AG04450 (cell line): Measurements from ENCODE around the gene WWC2. TPM values are rescaled to one million over a fixed set of nuclear protein-coding genes. Genes with fewer than 3 reads are reported as not detected.

Experiments
- CTCF ChIA-PET: fragments of 300-600, 350-600 bp; formaldehyde crosslinking; extraction: SDS; loops from one replicate; lab custom pipeline; 2022; ENCODE audit warnings: antibody characterized with exemption, inconsistent platforms; lab: Charles Lee
- POLR2A ChIA-PET: fragments of 350-600 bp; formaldehyde crosslinking; extraction: SDS; loops from one replicate; lab custom pipeline; 2021; ENCODE audit warnings: antibody characterized with exemption, inconsistent platforms; lab: Yijun Ruan, JAX
- DNase-seq: peaks from one replicate; pipeline ENCODE4 v3.0.0-alpha.2; 2011; ENCODE audit warnings: low read depth, low spot score
- H3K27ac ChIP-seq: one replicate; pipeline ENCODE4 v1.5.1; 2012; ENCODE audit warnings: low read depth, low read length, control low read depth
- H3K27me3 ChIP-seq: one replicate; pipeline ENCODE4 v1.6.0; 2012; ENCODE audit warnings: low read length; ENCODE audit not compliant: control insufficient read depth, insufficient read depth
- H3K4me3 ChIP-seq: 2 replicates; pipeline ENCODE4 v1.5.1; 2011; ENCODE audit warnings: mild to moderate bottlenecking, low read depth, low read length, control low read depth
- H3K9me3 ChIP-seq: 2 replicates; pipeline ENCODE4 v1.5.1; 2012; ENCODE audit warnings: low read length; ENCODE audit not compliant: control insufficient read depth, insufficient read depth
- CTCF ChIP-seq: IDR thresholded peaks from 2 replicates; pipeline ENCODE4 v1.5.1; 2011; ENCODE audit warnings: low read depth, low read length, control low read depth, inconsistent platforms
- polyA plus RNA-seq: library from polyadenylated mRNA; depleted of rRNA; stranded (reverse); fragments of >200 nt; gene quantifications from 2 replicates; pipeline ENCODE4 v1.2.3, GENCODE V29; 2011

WWC2 gene
- polyA plus RNA-seq, 1 experiment = 43.6 TPM

DNA sequence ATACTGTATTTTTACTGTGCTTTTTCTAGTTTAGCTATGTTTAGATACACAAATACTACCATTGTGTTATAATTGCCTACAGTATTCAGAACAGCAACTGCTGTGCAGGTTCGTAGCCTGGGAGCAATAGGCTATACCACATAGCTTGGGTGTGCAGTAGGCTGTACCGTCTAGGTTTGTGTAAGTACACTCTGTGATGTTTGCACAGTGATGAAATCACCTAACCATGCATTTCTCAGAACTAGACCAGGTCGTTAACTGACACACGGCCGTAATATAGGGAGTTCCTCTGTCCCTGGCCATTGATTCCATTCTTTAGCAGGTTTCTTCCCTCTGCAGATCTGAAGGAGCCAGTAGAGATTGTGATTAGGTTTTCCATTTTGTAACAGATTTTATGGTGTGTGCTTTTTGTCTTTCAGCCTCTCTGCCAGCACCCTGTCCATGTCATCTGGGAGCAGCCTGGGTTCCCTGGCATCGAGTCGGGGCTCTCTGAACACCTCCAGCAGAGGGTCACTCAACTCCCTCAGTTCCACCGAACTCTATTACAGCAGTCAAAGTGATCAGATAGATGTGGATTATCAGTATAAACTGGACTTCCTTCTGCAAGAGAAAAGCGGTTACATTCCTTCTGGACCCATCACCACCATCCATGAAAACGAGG is 161.6 kb downstream of the WWC2 start:
- H3K27ac ChIP-seq = no peak overlapping the region
- no peaks in the 10 kb centered on the region for H3K27me3 ChIP-seq
- POLR2A ChIA-PET = no interaction called here
- no peak for TF ChIP-seq CTCF
- no peak overlapping the region for H3K4me3 ChIP-seq
- CTCF ChIA-PET = interaction anchor here (0.7 to 7.4 kb wide), 5 partner anchors 10 to 336 kb away, joined by 3 to 180 read pairs (median 14); no protein-coding TSS in a partner anchor
- no peak for DNase-seq
- H3K9me3 ChIP-seq = no peaks in the 10 kb centered on the region

DNA sequence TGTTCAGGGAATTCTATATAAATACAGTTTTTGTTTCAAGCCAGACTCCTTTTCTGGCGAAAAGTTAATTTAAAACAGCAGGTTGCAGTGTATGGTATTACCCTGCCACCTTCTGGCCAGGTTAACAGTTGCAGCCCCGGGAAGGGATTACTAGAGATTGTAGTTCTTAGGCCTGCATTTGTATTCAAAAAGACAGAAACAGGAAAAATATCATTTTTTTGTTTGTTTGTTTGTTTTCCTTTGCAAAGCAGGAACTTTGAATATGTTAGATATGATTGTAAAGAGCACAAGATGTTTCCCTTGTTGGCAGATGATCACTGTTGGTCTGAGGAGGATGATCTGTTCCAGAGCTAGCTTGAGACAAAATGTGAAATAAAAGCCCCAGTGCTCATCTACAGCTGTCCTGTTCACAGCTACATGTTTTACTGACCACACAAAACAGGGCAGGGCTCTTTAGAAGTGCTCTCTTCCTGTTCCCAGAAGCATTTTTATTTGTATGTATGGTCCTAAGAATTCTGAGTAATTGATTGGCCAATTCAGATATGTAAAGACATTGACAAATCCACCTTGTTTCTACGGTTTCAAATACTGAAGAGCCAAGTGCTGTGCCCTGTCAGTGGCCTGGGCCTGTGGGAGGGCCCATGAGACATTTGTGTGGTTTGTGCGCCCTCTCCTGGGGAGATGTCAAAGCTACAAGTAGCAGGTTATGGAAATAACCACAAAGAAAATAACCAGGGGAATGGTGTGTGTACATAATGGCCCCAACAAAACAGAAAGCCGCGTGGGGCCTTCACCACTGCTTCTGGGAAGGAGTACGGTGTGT is 163.1 kb downstream of the WWC2 start:
- peak; percentile 84 for TF ChIP-seq CTCF
- Histone ChIP-seq H3K27me3 (no peaks in the 10 kb centered on the region), H3K9me3 (no peaks in the 10 kb centered on the region), H3K4me3 (no peak overlapping the region), H3K27ac (no peak overlapping the region)
- ChIA-PET CTCF (interaction anchor here (0.5 to 7.4 kb wide), 60 partner anchors 8 to 606 kb away, joined by 3 to 180 read pairs (median 5); partner anchors contain the start of gene WWC2), POLR2A (interaction anchor here (0.6 to 1.3 kb wide), 3 partner anchors 113 to 455 kb away, joined by 4 to 6 read pairs (median 4); partner anchors contain the start of gene WWC2)
- peak; percentile 62 for DNase-seq

DNA sequence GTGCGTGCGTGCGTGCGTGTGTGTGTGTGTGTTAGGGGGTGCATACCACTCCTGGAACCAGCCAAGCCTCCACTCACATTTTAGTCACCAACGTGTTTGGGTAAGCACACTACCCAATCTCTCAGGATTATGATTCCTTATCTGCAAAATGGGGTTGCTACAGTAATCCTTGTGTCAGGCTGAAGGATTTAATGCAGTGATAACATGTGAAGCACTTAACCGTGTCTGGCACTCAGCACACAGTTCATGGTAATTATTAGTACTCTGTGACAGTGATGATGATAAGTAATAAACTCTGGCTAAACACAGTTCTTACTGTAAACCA is 163.7 kb downstream of the WWC2 start:
- CTCF ChIA-PET = interaction anchor here (0.6 to 7.4 kb wide), 39 partner anchors 8 to 606 kb away, joined by 3 to 180 read pairs (median 6); partner anchors contain the start of gene WWC2
- no peak for DNase-seq
- POLR2A ChIA-PET = interaction anchor here (0.6 to 1.3 kb wide), 2 partner anchors 164 to 454 kb away, joined by 4 read pairs; partner anchors contain the start of gene WWC2
- H3K27me3 ChIP-seq = no peaks in the 10 kb centered on the region
- TF ChIP-seq CTCF = no peak
- no peak overlapping the region for H3K4me3 ChIP-seq
- no peaks in the 10 kb centered on the region for H3K9me3 ChIP-seq
- no peak overlapping the region for H3K27ac ChIP-seq

DNA sequence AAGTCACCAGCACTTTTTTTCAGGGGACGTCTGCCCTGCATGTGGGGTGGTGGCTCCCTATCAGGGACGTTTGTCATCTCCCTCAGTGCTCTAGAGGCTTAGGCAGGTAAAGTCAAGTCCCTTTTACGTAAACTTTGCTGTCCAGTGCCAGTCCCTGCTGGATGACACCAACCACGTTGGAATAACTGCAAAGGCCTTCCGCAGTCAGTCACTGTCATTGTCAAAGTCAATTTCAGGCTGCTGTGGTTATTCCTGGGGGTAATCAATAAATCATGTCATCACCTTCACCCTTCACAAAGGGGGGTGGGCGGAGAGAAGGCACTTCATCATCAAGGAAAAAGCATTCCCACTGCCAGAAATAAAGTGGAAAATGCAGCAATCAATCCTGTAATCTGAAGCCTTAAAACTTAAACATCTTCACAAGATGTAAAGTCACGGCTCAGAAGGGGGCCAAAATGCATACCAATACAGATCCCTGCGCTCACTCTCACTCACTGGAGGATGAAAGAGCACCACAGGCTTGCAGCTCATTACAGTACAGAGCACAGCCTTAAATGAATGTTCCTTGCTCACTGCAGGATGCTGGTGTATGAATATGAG is 164.8 kb downstream of the WWC2 start:
- DNase-seq = no peak
- no peaks in the 10 kb centered on the region for H3K27me3 ChIP-seq
- CTCF ChIA-PET = interaction anchor here (0.5 to 7.4 kb wide), 7 partner anchors 14 to 340 kb away, joined by 3 to 180 read pairs (median 34); no protein-coding TSS in a partner anchor
- POLR2A ChIA-PET = interaction anchor here (1.6 kb wide), 1 partner anchor 165 kb away, joined by 4 read pairs; the partner anchor contains the start of gene WWC2
- no peak for TF ChIP-seq CTCF
- H3K9me3 ChIP-seq = no peaks in the 10 kb centered on the region
- peak overlapping the region; percentile 22 for H3K27ac ChIP-seq
- H3K4me3 ChIP-seq = no peak overlapping the region
